Neural progenitor cell (in vitro differentiated cells): Measurements from ENCODE around the gene ADGRG7.

Experiments
- CTCF ChIP-seq: fragments of 200-600 bp; sonication (generic); IDR thresholded peaks from 2 replicates; pipeline ENCODE4 v1.5.1; 2017; ENCODE audit warnings: antibody characterized with exemption, mild to moderate bottlenecking
- EZH2 ChIP-seq: fragments of 200-600 bp; sonication (generic); IDR thresholded peaks from 2 replicates; pipeline ENCODE4 v1.6.1; 2017; ENCODE audit warnings: antibody characterized with exemption, mild to moderate bottlenecking, moderate library complexity

- TF ChIP-seq CTCF, result peak; percentile 20
- no peak for TF ChIP-seq EZH2
Observed at GRCh38 chr3:100709842-100710260, 100.5 kb downstream of the ADGRG7 start.
